A172 (cell line): Measurements from ENCODE around the gene NUMA1. TPM values are rescaled to one million over a fixed set of nuclear protein-coding genes. Genes with fewer than 3 reads are reported as not detected.
A peak's percentile ranks its signal among the peaks of the same experiment; 100 is the strongest.

Experiments used
- DNase-seq: peaks from one replicate; pipeline ENCODE4 v3.0.0-alpha.2; 2015; ENCODE audit warnings: low spot score
- total RNA-seq: library from RNA; depleted of rRNA; stranded (reverse); fragments of >200 nt; shearing (Covaris generic); gene quantifications from 2 replicates; pipeline ENCODE4 v1.2.3, GENCODE V29; 2014; rRNA removed

NUMA1 gene
- total RNA-seq, 1 experiment from 2014 or later: 161 TPM

DNA sequence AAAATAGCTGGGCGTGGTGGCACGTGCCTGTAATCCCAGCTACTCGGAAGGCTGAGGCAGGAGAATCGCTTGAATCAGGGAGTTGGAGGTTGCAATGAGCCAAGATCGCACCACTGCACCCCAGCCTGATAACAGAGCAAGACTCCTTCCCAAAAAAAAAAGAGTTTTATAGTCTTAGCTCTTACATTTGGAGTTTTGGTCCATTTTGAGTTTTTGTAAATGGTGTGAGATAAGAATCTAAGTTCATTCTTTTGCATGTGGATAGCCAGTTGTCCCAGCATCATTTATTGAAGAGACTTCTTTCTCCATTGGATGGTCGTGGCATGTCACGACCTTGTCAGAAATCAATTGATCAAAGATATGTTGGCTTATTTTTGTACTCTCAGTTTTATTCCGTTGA is 116.9 kb downstream of the NUMA1 start:
- no peak for DNase-seq

DNA sequence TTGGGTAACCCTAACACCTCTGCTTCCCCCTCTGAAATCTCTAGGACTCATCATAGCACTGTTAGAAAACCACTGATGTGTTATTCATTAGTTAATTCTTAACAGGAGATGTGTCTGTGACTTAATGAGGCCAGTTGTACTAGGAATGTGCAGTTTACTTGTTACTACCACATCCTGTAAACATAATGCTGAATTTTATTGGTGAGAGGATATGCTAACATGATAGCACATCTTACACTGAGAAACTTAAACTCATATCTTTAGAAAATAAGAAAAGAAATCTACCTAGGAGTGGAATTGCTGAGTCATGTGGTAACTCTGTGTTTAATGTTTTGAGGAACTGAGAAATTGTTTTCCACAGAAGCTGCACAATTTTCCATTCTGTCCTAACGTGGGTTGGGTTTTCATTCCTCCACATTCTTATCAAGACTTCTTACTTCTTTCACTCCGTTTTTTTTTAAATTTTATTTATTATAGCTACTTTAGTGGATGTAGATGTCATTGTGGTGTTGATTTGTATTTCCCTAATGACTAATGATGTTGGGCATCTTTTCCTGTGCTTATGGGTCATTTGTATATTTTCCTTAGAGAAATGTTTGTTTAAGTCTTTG is 117.8 kb downstream of the NUMA1 start:
- DNase-seq: peak; percentile 56

- no peak for DNase-seq
These were observed 124.4 kb downstream of the NUMA1 start for GRCh38 chr11:71955898-71956456.

Other genes starting within 250 kb of the NUMA1 start
- not detected in 2 replicates for gene DEFB108B, start 247.3 kb downstream of the NUMA1 start, total RNA-seq
- not detected in 2 replicates for gene DEFB131B, start 202.1 kb downstream of the NUMA1 start, total RNA-seq
- 1.4 and 5.3 TPM in 2 replicates for gene XNDC1N, start 151.9 kb downstream of the NUMA1 start, total RNA-seq
- gene RNF121, start 151.5 kb downstream of the NUMA1 start, total RNA-seq: 29.9 and 33.5 TPM in 2 replicates
- 1.6 and 3.9 TPM in 2 replicates for gene IL18BP, start 81.6 kb downstream of the NUMA1 start, total RNA-seq
- 10.9 and 20.3 TPM in 2 replicates for gene LRRC51, start 308 bp upstream of the NUMA1 start, total RNA-seq
- gene LAMTOR1, start 22.8 kb upstream of the NUMA1 start, total RNA-seq: 147 and 168 TPM in 2 replicates
- not detected in 2 replicates for gene TOMT, start 25.4 kb upstream of the NUMA1 start, total RNA-seq
- gene ANAPC15, start 32.2 kb upstream of the NUMA1 start, total RNA-seq: 81.5 and 94.6 TPM in 2 replicates
- gene FOLR3, start 55.2 kb upstream of the NUMA1 start, total RNA-seq: not detected in 2 replicates
- gene FOLR1, start 111.6 kb upstream of the NUMA1 start, total RNA-seq: 0.50 TPM in 1 of 2 replicates, not detected in the other
- gene FOLR2, start 136.3 kb upstream of the NUMA1 start, total RNA-seq: not detected in 2 replicates
- 55.7 and 73.0 TPM in 2 replicates for gene INPPL1, start 144.2 kb upstream of the NUMA1 start, total RNA-seq
- gene PHOX2A, start 163.6 kb upstream of the NUMA1 start, total RNA-seq: not detected in 2 replicates